ENCODE data around the gene MMGT1.

MMGT1 gene

DNA sequence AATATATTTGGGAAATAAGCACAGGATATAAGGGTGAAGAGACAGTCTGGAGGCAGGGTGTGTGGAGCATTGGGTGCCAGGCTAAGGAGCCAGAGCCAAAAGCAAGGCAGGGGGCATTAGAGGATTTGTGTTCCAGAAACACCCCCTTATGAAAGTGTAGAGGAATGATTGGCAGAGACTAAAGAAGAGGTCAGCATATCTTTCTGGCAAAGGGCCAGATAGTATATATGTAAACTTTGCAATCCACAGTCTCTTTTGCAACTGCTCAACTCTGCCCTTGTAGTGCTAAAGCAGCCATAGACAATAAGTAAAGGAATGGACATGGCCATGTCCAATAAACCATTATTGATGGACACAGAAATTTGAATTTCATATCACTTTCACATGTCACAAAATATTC is 7.9 kb upstream of the MMGT1 start:
- Histone ChIP-seq H3K27me3 (no peaks in the 10 kb centered on the region), H3K4me1 (no peaks in the 10 kb centered on the region), H3K9me3 (no peaks in the 10 kb centered on the region), H3K36me3 (no peaks in the 10 kb centered on the region), H3K4me3 (ENCODE audit: low read depth, low read length) (no peak overlapping the region)
- DNase-seq: no peak
- no peak for TF ChIP-seq CTCF (IDR thresholded peaks at IDR 0.05; ENCODE audit: low read depth, low read length)

DNA sequence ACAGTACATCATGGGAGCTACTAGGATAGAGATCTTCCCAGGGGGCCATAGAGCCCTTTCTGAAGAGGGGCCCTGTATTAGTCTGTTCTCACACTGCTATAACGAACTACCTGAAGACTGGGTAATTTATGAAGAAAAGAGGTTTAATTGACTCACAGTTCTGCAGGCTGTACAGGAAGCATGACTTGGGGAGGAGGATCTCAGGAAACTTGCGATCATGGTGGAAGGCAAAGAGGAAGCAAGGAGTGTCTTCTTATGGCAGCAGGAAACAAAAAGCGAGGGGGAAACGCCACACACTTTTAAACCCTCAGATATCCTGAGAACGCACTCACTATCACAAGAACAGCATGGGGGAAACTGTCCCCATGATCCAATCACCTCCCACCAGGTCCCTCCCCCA is 7.2 kb upstream of the MMGT1 start:
- Histone ChIP-seq H3K9me3 (no peaks in the 10 kb centered on the region), H3K36me3 (no peaks in the 10 kb centered on the region), H3K4me1 (no peaks in the 10 kb centered on the region), H3K4me3 (ENCODE audit: low read depth, low read length) (no peak overlapping the region), H3K27me3 (no peaks in the 10 kb centered on the region)
- DNase-seq: no peak
- TF ChIP-seq CTCF (IDR thresholded peaks at IDR 0.05; ENCODE audit: low read depth, low read length): no peak

DNA sequence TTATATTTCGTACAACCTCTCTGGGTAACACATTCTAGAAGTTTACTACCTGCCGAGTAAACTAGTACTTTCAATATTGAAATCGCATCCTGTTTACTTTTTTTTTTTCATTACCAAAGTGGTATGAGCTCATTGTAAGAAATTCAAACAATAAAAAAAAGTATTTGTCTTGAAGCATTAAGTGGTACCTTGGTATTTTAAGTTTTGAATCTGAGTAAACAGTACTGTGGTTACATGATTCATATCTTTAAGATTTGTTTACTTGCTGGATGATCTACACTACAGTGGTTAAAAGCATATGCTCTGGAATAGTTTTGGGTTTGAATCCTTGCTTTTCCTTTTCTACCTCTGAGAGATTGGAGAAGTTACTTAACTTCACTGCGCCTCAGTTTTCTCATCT is 3.8 kb upstream of the MMGT1 start:
- DNase-seq: no peak

GRCh38 chrX:135975421-135975820 is 1.6 kb upstream of the MMGT1 start:
- no peaks in the 10 kb centered on the region for H3K27me3 ChIP-seq
- no peak overlapping the region for H3K4me3 ChIP-seq (ENCODE audit: low read depth, low read length)
- no peak for TF ChIP-seq CTCF (IDR thresholded peaks at IDR 0.05; ENCODE audit: low read depth, low read length)
- no peaks in the 10 kb centered on the region for H3K36me3 ChIP-seq
- DNase-seq: no peak
- H3K4me1 ChIP-seq: no peaks in the 10 kb centered on the region
- H3K9me3 ChIP-seq: no peaks in the 10 kb centered on the region

More for the DNA sequence above, 3.8 kb upstream of the MMGT1 start:
- no peaks in the 10 kb centered on the region for H3K4me1 ChIP-seq
- no peak overlapping the region for H3K4me3 ChIP-seq (ENCODE audit: low read depth, low read length)
- H3K27me3 ChIP-seq: no peaks in the 10 kb centered on the region
- H3K9me3 ChIP-seq: no peaks in the 10 kb centered on the region
- H3K36me3 ChIP-seq: no peaks in the 10 kb centered on the region
- TF ChIP-seq CTCF (IDR thresholded peaks at IDR 0.05; ENCODE audit: low read depth, low read length): no peak

GRCh38 chrX:135974279-135974856 is 580 bp upstream of the MMGT1 start:
- Histone ChIP-seq H3K36me3 (no peaks in the 10 kb centered on the region), H3K4me3 (ENCODE audit: low read depth, low read length) (peak overlapping the region; percentile 28; the same call in 1 of the 2 replicates), H3K9me3 (no peaks in the 10 kb centered on the region), H3K27me3 (no peaks in the 10 kb centered on the region), H3K4me1 (no peaks in the 10 kb centered on the region)
- no peak for TF ChIP-seq CTCF (IDR thresholded peaks at IDR 0.05; ENCODE audit: low read depth, low read length)
- peak; percentile 84 for DNase-seq

GRCh38 chrX:135973025-135973547 is 702 bp downstream of the MMGT1 start:
- no peak for DNase-seq
- Histone ChIP-seq H3K9me3 (no peaks in the 10 kb centered on the region), H3K4me3 (ENCODE audit: low read depth, low read length) (peak overlapping the region; percentile 94), H3K4me1 (no peaks in the 10 kb centered on the region), H3K36me3 (no peaks in the 10 kb centered on the region), H3K27me3 (no peaks in the 10 kb centered on the region)
- TF ChIP-seq CTCF (IDR thresholded peaks at IDR 0.05; ENCODE audit: low read depth, low read length): peak; percentile 17; the same call in 1 of the 2 replicates
